Measurements from ENCODE around the gene BABAM2. TPM values are rescaled to one million over a fixed set of nuclear protein-coding genes. Genes with fewer than 3 reads are reported as not detected.

The BABAM2 gene
- total RNA-seq, 1 donor, result 42.0 TPM

DNA sequence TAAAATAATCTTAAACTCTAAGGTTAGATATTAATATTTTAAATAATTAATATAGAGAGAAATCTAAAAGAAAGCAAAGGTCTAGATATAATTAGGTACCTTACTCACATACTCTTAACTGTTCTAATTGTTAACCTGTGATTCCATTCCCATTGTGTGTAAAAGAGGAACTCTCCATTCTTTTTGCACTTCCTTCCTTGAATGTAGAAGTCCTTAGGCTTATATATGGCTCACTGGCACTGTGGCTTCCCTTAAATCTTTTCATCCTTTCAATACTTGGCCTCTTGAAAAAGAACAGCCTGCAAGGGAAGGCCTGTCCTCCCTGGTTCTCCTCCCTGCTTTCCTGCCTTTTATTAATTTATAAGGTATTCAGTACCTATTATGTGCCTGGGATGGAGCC, 319.3 kb downstream of the BABAM2 start:
- Histone ChIP-seq H3K4me3 (ENCODE audit: insufficient read depth, low read length) (no peak overlapping the region), H3K9me3 (ENCODE audit: low read depth, low read length) (no peaks in the 10 kb centered on the region), H3K4me2 (ENCODE audit: insufficient read depth, low read length) (no peak overlapping the region), H3K27ac (ENCODE audit: low read depth, low read length) (no peak overlapping the region), H3K79me2 (ENCODE audit: insufficient read depth, low read length) (no peaks in the 10 kb centered on the region), H3K4me1 (ENCODE audit: insufficient read depth, low read length) (no peaks in the 10 kb centered on the region), H2AFZ (ENCODE audit: low read length) (no peak overlapping the region), H3K27me3 (ENCODE audit: insufficient read depth, low read length) (no peaks in the 10 kb centered on the region), H3K36me3 (ENCODE audit: insufficient read depth, low read length) (no peaks in the 10 kb centered on the region), H4K20me1 (ENCODE audit: insufficient read depth, low read length) (no peaks in the 10 kb centered on the region)
- TF ChIP-seq, protein P1, sequence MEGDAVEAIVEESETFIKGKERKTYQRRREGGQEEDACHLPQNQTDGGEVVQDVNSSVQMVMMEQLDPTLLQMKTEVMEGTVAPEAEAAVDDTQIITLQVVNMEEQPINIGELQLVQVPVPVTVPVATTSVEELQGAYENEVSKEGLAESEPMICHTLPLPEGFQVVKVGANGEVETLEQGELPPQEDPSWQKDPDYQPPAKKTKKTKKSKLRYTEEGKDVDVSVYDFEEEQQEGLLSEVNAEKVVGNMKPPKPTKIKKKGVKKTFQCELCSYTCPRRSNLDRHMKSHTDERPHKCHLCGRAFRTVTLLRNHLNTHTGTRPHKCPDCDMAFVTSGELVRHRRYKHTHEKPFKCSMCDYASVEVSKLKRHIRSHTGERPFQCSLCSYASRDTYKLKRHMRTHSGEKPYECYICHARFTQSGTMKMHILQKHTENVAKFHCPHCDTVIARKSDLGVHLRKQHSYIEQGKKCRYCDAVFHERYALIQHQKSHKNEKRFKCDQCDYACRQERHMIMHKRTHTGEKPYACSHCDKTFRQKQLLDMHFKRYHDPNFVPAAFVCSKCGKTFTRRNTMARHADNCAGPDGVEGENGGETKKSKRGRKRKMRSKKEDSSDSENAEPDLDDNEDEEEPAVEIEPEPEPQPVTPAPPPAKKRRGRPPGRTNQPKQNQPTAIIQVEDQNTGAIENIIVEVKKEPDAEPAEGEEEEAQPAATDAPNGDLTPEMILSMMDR (IDR thresholded peaks at IDR 0.05; ENCODE audit: extremely low read depth, low read depth, low read length), result no peak
- DNase-seq (ENCODE audit: insufficient read length, low spot score, missing footprints), result no peak

DNA sequence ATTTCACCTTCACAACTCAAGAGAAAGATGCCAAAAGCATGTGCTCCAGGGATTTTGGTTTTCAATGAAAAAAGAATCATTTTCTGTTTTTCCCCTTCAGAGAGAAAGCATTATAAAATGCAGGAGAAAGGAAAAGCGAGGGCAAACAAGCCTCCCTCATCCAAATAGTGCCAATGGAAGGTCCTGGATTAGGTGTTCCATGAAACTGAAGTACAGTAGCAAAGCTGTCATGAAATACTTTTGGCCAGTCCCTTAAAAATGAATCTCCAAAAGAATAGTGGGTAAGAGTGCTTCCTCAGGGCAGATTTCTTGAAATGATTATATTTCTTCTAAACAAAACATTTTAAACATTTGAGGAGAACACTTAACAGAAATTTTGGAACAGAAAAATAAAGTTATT, 320.0 kb downstream of the BABAM2 start:
- no peak overlapping the region for H3K4me3 ChIP-seq (ENCODE audit: insufficient read depth, low read length)
- H3K36me3 ChIP-seq (ENCODE audit: insufficient read depth, low read length), result no peaks in the 10 kb centered on the region
- no peak overlapping the region for H2AFZ ChIP-seq (ENCODE audit: low read length)
- H3K9me3 ChIP-seq (ENCODE audit: low read depth, low read length), result no peaks in the 10 kb centered on the region
- TF ChIP-seq, protein P1 (IDR thresholded peaks at IDR 0.05; ENCODE audit: extremely low read depth, low read depth, low read length), result no peak
- no peak overlapping the region for H3K4me2 ChIP-seq (ENCODE audit: insufficient read depth, low read length)
- no peak for DNase-seq (ENCODE audit: insufficient read length, low spot score, missing footprints)
- no peaks in the 10 kb centered on the region for H3K4me1 ChIP-seq (ENCODE audit: insufficient read depth, low read length)
- no peaks in the 10 kb centered on the region for H3K79me2 ChIP-seq (ENCODE audit: insufficient read depth, low read length)
- H3K27ac ChIP-seq (ENCODE audit: low read depth, low read length), result no peak overlapping the region
- H4K20me1 ChIP-seq (ENCODE audit: insufficient read depth, low read length), result no peaks in the 10 kb centered on the region
- no peaks in the 10 kb centered on the region for H3K27me3 ChIP-seq (ENCODE audit: insufficient read depth, low read length)

DNA sequence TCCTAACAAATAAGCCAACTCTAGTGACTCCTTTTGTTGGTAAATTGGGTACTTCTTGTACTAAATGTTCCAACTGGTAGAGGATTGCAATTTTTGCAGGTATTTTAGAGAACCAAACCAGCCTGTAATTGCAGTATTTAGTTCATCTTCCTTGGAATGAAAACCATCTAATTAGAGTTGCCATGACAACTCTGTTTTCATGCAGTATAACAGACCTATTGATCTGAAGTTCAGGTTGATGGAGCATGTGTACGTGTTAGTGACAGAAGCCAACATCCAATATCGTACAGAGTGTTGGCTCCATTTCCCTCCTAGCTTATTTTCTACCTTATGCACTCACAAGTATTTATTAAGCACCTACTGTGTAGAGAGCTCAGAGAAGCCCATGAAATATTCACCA, 325.8 kb downstream of the BABAM2 start:
- no peak overlapping the region for H3K4me3 ChIP-seq (ENCODE audit: insufficient read depth, low read length)
- no peak for DNase-seq (ENCODE audit: insufficient read length, low spot score, missing footprints)
- no peak overlapping the region for H3K4me2 ChIP-seq (ENCODE audit: insufficient read depth, low read length)
- no peak overlapping the region for H3K27ac ChIP-seq (ENCODE audit: low read depth, low read length)
- no peak overlapping the region for H2AFZ ChIP-seq (ENCODE audit: low read length)
- H3K27me3 ChIP-seq (ENCODE audit: insufficient read depth, low read length), result no peaks in the 10 kb centered on the region
- TF ChIP-seq, protein P1 (IDR thresholded peaks at IDR 0.05; ENCODE audit: extremely low read depth, low read depth, low read length), result no peak
- H3K4me1 ChIP-seq (ENCODE audit: insufficient read depth, low read length), result no peaks in the 10 kb centered on the region
- no peaks in the 10 kb centered on the region for H3K9me3 ChIP-seq (ENCODE audit: low read depth, low read length)
- no peaks in the 10 kb centered on the region for H3K79me2 ChIP-seq (ENCODE audit: insufficient read depth, low read length)
- no peaks in the 10 kb centered on the region for H3K36me3 ChIP-seq (ENCODE audit: insufficient read depth, low read length)
- H4K20me1 ChIP-seq (ENCODE audit: insufficient read depth, low read length), result no peaks in the 10 kb centered on the region

DNA sequence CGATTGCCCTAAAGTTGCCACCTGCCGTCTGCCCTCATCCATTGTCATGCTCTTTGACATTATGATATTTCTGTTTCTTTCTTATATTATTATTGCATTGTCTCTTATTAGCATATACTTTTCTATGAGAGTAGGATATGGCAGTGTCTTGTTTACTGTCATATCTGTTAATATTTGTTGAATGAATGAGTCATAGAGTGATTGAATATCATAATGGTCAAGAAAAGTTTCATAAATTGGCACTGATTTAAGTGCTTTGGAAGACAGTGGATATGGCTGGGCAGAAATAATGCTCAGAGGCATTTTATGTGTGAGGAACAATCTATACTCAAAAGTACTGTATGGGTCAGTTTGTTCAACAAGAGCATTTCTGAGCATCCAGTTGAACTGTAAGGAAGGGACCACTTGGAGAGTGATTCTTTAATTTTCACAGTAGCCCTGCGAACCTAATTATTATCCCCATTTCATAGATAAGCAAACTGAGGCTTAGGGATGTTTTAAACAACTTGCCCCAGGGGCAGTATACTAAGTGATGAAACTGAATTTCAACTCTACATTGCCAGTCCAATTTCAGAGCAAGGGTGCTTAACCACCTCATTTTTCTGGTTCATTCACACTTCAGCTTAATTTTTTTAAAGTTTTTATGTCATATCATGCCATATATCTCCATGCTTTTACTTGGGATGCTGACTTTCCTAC, 326.7 kb downstream of the BABAM2 start:
- no peaks in the 10 kb centered on the region for H3K79me2 ChIP-seq (ENCODE audit: insufficient read depth, low read length)
- no peaks in the 10 kb centered on the region for H3K9me3 ChIP-seq (ENCODE audit: low read depth, low read length)
- no peaks in the 10 kb centered on the region for H3K36me3 ChIP-seq (ENCODE audit: insufficient read depth, low read length)
- TF ChIP-seq, protein P1 (IDR thresholded peaks at IDR 0.05; ENCODE audit: extremely low read depth, low read depth, low read length), result no peak
- no peak overlapping the region for H3K4me3 ChIP-seq (ENCODE audit: insufficient read depth, low read length)
- H3K4me2 ChIP-seq (ENCODE audit: insufficient read depth, low read length), result no peak overlapping the region
- H3K4me1 ChIP-seq (ENCODE audit: insufficient read depth, low read length), result no peaks in the 10 kb centered on the region
- H3K27ac ChIP-seq (ENCODE audit: low read depth, low read length), result no peak overlapping the region
- no peaks in the 10 kb centered on the region for H4K20me1 ChIP-seq (ENCODE audit: insufficient read depth, low read length)
- no peak for DNase-seq (ENCODE audit: insufficient read length, low spot score, missing footprints)
- H2AFZ ChIP-seq (ENCODE audit: low read length), result no peak overlapping the region
- H3K27me3 ChIP-seq (ENCODE audit: insufficient read depth, low read length), result no peaks in the 10 kb centered on the region

Measured in osteoblast (primary cell).